GM18951 (cell line): ENCODE results near the gene ZNF385B.
"Not testable (repeated sequence)": the region's sequence is repeated elsewhere in the genome, so short reads cannot be mapped to it uniquely, and the experiment has no call there.

Source experiments
- POLR2A ChIP-seq: IDR thresholded peaks from 4 replicates; pipeline ENCODE4 v1.6.1; 2011; ENCODE audit warnings: mild to moderate bottlenecking; ENCODE audit not compliant: insufficient read length, insufficient read depth; ENCODE audit errors: extremely low read depth
- in situ Hi-C: fragments of 300-500 bp; cut with MboI; formaldehyde crosslinking; loops from one replicate; pipeline ENCODE4 v1.12.0; 2022; ENCODE audit warnings: low sequenced_read_pairs, mixed read lengths, inconsistent platforms; ENCODE audit not compliant: unreplicated experiment

The ZNF385B gene

GRCh38 chr2:179461420-179461819 is 400.0 kb downstream of the ZNF385B start:
- in situ Hi-C loops = no loop called here
- TF ChIP-seq POLR2A = no peak

- in situ Hi-C loops = no loop called here
- no peak for TF ChIP-seq POLR2A
Observed at GRCh38 chr2:179460181-179460929, 401.1 kb downstream of the ZNF385B start.

- in situ Hi-C loops = not testable (repeated sequence)
Observed at GRCh38 chr2:179458113-179458512, 403.3 kb downstream of the ZNF385B start.

DNA sequence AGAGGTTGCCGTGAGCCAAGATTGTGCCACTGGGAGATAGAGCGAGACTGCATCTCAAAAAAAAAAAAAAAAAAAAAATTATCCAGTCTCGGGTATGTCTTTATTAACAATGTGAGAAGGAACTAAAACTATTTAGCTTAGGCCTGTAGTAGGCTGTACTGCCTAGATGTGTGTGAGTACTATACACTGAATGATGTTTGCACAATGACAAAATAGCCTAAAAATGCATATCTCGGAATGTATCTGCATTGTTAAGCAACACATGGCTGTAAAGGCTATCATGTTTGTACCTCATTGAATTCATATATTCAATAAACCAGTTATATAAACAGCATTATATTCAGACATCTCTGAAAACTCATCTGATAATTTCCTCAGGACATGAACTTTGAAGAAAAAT is 405.6 kb downstream of the ZNF385B start:
- in situ Hi-C loops = no loop called here
- no peak for TF ChIP-seq POLR2A

DNA sequence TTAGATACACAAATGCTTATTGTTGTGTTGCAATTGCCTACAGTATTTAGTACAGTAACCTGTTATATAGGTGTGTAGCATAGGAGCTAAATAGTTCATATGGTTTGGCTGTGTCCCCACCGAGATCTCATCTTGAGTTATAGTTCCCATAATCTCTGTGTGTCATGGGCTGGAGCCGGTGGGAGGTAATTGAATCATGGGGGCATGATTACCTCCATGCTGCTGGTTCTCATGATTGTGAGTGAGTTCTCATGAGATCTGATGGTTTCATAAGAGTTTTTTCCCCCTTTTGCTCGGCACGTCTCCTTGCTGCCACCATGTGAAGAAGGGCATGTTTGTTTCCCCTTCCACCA is 406.3 kb downstream of the ZNF385B start:
- in situ Hi-C loops = no loop called here

GRCh38 chr2:179454443-179455171 is 406.8 kb downstream of the ZNF385B start:
- no peak for TF ChIP-seq POLR2A
- in situ Hi-C loops = no loop called here

More for the DNA sequence above, 406.3 kb downstream of the ZNF385B start:
- TF ChIP-seq POLR2A = no peak

GRCh38 chr2:179449010-179449409 is 412.4 kb downstream of the ZNF385B start:
- in situ Hi-C loops = loop anchor here (25.0 kb wide), 3 partner anchors 237 to 687 kb away; no protein-coding TSS in a partner anchor
- TF ChIP-seq POLR2A = no peak

GRCh38 chr2:179447839-179448447 is 413.5 kb downstream of the ZNF385B start:
- in situ Hi-C loops = loop anchor here (25.0 kb wide), 3 partner anchors 236 to 686 kb away; no protein-coding TSS in a partner anchor
- TF ChIP-seq POLR2A = no peak

- in situ Hi-C loops = loop anchor here (25.0 kb wide), 3 partner anchors 235 to 685 kb away; no protein-coding TSS in a partner anchor
- no peak for TF ChIP-seq POLR2A
Observed at GRCh38 chr2:179447421-179447820, 414.0 kb downstream of the ZNF385B start.

DNA sequence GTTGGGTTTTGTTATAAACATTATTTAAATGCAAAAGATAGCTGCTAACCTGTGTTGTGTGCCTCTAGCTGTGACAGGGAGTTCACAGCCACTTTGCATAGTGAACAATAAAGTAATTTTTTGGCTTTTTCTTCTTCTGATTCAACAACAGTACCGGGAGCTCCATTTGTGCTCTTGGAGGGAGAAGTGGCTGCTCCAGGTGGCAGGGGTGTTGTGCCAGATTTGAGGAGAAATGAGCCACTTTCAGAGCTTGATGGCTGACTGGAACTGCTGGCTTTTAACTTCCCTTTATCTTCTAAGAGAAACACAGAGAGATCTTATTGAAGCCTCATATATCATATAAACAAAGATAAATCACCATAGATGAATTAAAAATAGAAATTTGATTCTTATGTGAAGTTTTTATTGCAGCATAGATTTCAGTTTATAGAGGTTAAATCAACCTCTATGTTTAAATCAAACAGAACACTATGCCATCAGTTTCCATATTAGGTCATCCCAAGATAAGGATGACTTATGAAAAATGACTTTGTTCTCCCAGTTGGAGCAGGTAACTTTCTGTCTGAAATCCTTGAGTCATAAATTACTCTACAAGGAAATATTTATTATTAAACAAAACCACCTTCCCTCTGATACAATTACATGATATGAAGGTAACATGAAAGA is 414.8 kb downstream of the ZNF385B start:
- in situ Hi-C loops = loop anchor here (25.0 kb wide), 3 partner anchors 234 to 684 kb away; no protein-coding TSS in a partner anchor

DNA sequence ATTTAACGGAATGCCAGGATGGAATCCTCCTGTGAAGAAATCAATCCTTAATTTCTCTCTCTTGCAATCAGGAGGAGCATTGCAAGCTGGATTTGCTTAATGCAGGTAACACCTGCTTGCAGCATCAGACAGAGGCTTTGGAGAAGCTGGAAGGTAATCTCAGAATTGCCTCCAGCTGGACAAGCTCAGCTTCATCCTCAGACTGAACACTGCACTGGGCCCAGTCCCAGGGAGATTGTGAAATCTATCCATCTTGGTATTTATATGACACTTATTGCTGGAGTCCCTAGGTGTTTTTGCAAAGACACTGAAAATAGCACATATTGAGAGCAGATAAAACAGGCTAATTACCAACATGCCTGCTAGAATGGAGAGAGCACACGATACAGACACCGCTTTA is 417.4 kb downstream of the ZNF385B start:
- TF ChIP-seq POLR2A = no peak
- in situ Hi-C loops = loop anchor here (25.0 kb wide), 3 partner anchors 232 to 682 kb away; no protein-coding TSS in a partner anchor

More for the DNA sequence above, 414.8 kb downstream of the ZNF385B start:
- no peak for TF ChIP-seq POLR2A

DNA sequence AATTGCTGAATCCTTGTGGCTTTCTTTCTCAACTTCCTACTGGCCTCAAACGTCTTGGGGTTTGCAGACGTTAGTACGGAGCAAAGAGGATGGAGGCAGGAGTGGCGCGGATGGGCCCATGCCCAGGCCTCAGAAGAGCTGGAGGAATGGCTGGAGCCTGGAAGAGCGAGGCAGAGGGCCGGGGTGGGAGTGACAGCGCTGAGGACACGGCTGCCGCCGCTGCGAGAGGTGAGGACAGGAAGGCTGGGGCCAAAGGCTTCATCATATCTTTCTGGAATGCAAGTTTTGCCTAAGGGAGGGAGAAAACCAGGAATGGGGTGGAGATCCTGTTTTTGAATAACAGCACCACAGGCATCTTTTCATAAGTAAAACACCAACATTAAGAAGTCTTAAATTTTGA is 418.2 kb downstream of the ZNF385B start:
- no peak for TF ChIP-seq POLR2A
- in situ Hi-C loops = loop anchor here (25.0 kb wide), 3 partner anchors 231 to 681 kb away; no protein-coding TSS in a partner anchor

DNA sequence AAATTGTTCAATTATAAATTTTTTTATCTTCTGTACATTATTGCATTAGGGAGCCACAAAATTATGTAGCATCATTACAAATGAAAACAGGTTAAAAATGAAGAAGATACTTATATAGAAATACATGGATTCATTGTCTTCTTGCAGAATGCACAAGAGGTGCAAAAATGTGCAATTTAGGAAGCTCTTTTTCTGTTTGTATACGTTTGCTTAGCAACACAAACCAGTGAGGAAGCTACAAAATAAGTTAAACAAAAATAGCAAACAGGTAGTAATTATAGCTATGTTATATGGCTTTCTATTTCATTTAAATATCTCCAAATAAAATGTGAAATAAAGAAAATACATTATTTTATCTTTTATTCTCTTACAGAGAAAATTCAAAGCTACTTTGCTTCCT is 419.2 kb downstream of the ZNF385B start:
- no peak for TF ChIP-seq POLR2A
- in situ Hi-C loops = loop anchor here (25.0 kb wide), 3 partner anchors 230 to 680 kb away; no protein-coding TSS in a partner anchor
